Skeletal muscle satellite cell (primary cell): ENCODE measurements around the gene OR5H2. TPM values are rescaled to one million over a fixed set of nuclear protein-coding genes. Genes with fewer than 3 reads are reported as not detected.
"Not testable (repeated sequence)": the region's sequence is repeated elsewhere in the genome, so short reads cannot be mapped to it uniquely, and the experiment has no call there.

Experiments used
- H3K27me3 ChIP-seq: 2 replicates; pipeline ENCODE4 v1.7.0; 2013; ENCODE audit warnings: low read length; ENCODE audit not compliant: control insufficient read depth, insufficient read depth
- H3K36me3 ChIP-seq: 2 replicates; pipeline ENCODE4 v1.7.0; 2013; ENCODE audit warnings: mild to moderate bottlenecking, control low read depth, low read length; ENCODE audit not compliant: insufficient read depth
- H3K4me1 ChIP-seq: 2 replicates; pipeline ENCODE4 v1.7.0; 2013; ENCODE audit warnings: low read length; ENCODE audit not compliant: control insufficient read depth, insufficient read depth
- H3K4me2 ChIP-seq: 2 replicates; pipeline ENCODE4 v1.7.0; 2013; ENCODE audit warnings: mild to moderate bottlenecking, low read length
- H3K4me3 ChIP-seq: 2 replicates; pipeline ENCODE4 v1.7.0; 2013; ENCODE audit warnings: low read length
- H3K9ac ChIP-seq: 2 replicates; pipeline ENCODE4 v1.7.0; 2013; ENCODE audit warnings: mild to moderate bottlenecking, low read depth, low read length, moderate library complexity
- H3K9me3 ChIP-seq: replicated peaks from 2 replicates; pipeline ENCODE4 v1.7.0; 2013; ENCODE audit warnings: mild to moderate bottlenecking, control low read depth, low read length
- total RNA-seq: library from RNA; depleted of rRNA; stranded (reverse); fragments of >200 nt; gene quantifications from 2 replicates; pipeline ENCODE4 v1.2.3, GENCODE V29; 2012; rRNA removed

Gene OR5H2
- not detected in 2 replicates for total RNA-seq

DNA sequence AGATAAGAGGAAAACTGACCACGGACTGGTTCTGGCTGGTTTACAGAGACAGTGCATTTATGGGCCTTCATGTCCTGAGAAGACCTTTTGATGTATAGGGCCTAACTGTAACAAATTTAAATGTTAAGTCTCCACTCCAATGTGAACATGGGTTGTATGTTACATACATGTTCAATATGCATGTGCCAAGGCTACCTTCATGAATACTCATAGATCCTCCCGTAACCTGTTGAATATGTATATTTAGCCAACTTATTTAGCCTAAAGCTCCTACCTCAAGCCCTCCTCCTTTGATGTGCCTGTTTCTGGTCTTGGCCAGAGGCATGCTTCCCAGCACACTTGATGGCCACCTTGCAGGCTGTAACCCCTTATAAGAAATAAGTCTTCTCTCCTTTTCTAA lies at the start of gene OR5H2:
Gene OR5H2 (plus strand): TSS at position 301 of the 400 bp plus-strand sequence. CDS start 398 bp downstream, outside the sequence.
- H3K4me3 ChIP-seq: no peak within 1 kb of the TSS
- H3K36me3 ChIP-seq: no peaks in the 10 kb centered on the region
- H3K4me2 ChIP-seq: no peak within 1 kb of the TSS
- no peak within 1 kb of the TSS for H3K9ac ChIP-seq
- no peaks in the 10 kb centered on the region for H3K27me3 ChIP-seq
- H3K9me3 ChIP-seq: no peaks in the 10 kb centered on the region
- no peaks in the 10 kb centered on the region for H3K4me1 ChIP-seq

GRCh38 chr3:98233468-98233867 lies 48.8 kb upstream of the OR5H2 start:
- no peaks in the 10 kb centered on the region for H3K4me1 ChIP-seq
- no peak overlapping the region for H3K4me2 ChIP-seq
- no peak overlapping the region for H3K9ac ChIP-seq
- no peak overlapping the region for H3K4me3 ChIP-seq
- H3K36me3 ChIP-seq: no peaks in the 10 kb centered on the region
- no peaks in the 10 kb centered on the region for H3K9me3 ChIP-seq
- no peaks in the 10 kb centered on the region for H3K27me3 ChIP-seq

DNA sequence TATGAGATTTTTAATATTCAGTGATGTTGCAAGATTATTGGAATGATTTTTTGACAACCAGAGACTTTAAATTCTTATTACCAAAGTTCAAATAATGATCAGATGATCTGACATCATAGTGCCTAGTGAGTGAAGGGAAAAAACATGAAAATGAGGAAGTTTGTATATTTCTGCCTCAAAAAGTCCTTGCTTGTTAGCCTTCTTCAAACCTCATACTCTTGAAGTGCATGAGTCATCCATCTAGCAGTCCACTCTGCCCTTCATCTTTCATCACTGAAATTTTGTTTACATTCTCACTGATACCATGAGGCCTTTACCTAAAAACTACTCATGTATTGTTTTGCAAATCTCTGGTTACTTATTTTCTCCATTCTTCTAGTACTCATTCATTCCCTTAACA lies 42.2 kb upstream of the OR5H2 start:
- no peaks in the 10 kb centered on the region for H3K27me3 ChIP-seq

DNA sequence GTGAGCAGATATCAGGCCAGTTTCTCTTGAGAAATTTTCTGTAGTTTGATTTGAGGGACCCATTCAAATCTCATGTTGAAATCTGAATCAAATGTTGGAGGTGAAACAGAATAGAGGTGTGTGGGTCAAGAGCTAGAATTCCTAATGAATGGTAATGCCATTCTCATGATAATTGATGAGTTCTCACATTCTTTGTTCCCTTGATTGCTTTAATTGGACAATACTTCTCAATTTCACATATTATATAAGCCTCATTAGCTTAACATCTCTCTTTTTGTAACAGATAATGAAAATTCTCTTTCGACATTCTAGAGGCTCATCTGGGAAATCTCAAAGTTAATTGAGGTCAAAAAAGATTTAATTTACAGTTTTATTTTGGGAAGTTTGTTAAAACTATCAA lies 40.1 kb upstream of the OR5H2 start:
- H3K9me3 ChIP-seq: no peaks in the 10 kb centered on the region
- H3K36me3 ChIP-seq: no peaks in the 10 kb centered on the region
- H3K4me1 ChIP-seq: no peaks in the 10 kb centered on the region
- no peaks in the 10 kb centered on the region for H3K27me3 ChIP-seq
- no peak overlapping the region for H3K9ac ChIP-seq
- H3K4me3 ChIP-seq: no peak overlapping the region
- no peak overlapping the region for H3K4me2 ChIP-seq

More for the DNA sequence above, 42.2 kb upstream of the OR5H2 start:
- Histone ChIP-seq H3K4me1 (no peaks in the 10 kb centered on the region), H3K9me3 (no peaks in the 10 kb centered on the region), H3K36me3 (no peaks in the 10 kb centered on the region), H3K4me2 (no peak overlapping the region), H3K4me3 (no peak overlapping the region), H3K9ac (no peak overlapping the region)

GRCh38 chr3:98243843-98244242 lies 38.5 kb upstream of the OR5H2 start:
- Histone ChIP-seq H3K36me3 (no peaks in the 10 kb centered on the region), H3K4me1 (no peaks in the 10 kb centered on the region), H3K9ac (no peak overlapping the region), H3K4me2 (no peak overlapping the region), H3K9me3 (no peaks in the 10 kb centered on the region), H3K4me3 (no peak overlapping the region), H3K27me3 (no peaks in the 10 kb centered on the region)

GRCh38 chr3:98246142-98246541 lies 36.2 kb upstream of the OR5H2 start:
- no peak overlapping the region for H3K4me2 ChIP-seq
- no peaks in the 10 kb centered on the region for H3K4me1 ChIP-seq
- H3K4me3 ChIP-seq: no peak overlapping the region
- no peak overlapping the region for H3K9ac ChIP-seq
- H3K36me3 ChIP-seq: no peaks in the 10 kb centered on the region
- no peaks in the 10 kb centered on the region for H3K9me3 ChIP-seq
- H3K27me3 ChIP-seq: no peaks in the 10 kb centered on the region

- H3K4me1 ChIP-seq, H3K27me3 ChIP-seq, H3K9me3 ChIP-seq, H3K36me3 ChIP-seq, H3K4me2 ChIP-seq, H3K4me3 ChIP-seq, H3K9ac ChIP-seq: not testable (repeated sequence)
These were observed 26.3 kb upstream of the OR5H2 start for GRCh38 chr3:98256026-98256425.

DNA sequence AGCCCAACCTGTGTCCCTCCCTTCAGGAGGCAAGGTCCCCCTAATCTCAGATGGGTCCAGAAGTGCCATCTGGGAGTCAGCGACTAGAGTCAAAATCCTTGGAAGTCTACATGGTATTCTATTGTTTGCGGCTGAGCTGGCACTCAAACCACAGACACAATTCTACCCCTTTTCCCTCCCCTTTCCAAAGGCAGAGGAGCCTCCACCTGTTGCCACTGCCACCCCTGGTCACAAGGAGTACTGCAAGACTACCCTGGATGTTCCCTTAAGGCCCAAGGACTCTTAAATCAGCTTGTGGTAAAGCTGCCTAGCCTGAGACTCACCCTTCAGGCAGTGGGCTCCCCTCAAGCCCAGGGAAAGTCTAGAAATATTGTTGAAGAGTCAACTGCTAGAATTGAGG lies 22.6 kb upstream of the OR5H2 start:
- Histone ChIP-seq H3K4me2 (no peak overlapping the region), H3K4me1 (no peaks in the 10 kb centered on the region), H3K9ac (no peak overlapping the region), H3K36me3 (no peaks in the 10 kb centered on the region), H3K27me3 (no peaks in the 10 kb centered on the region), H3K4me3 (no peak overlapping the region), H3K9me3 (no peaks in the 10 kb centered on the region)

- H3K9me3 ChIP-seq: no peaks in the 10 kb centered on the region
- H3K9ac ChIP-seq: no peak overlapping the region
- H3K4me2 ChIP-seq: no peak overlapping the region
- no peaks in the 10 kb centered on the region for H3K27me3 ChIP-seq
- H3K4me3 ChIP-seq: no peak overlapping the region
- no peaks in the 10 kb centered on the region for H3K36me3 ChIP-seq
- H3K4me1 ChIP-seq: no peaks in the 10 kb centered on the region
These were observed 20.3 kb upstream of the OR5H2 start for GRCh38 chr3:98262046-98262445.

DNA sequence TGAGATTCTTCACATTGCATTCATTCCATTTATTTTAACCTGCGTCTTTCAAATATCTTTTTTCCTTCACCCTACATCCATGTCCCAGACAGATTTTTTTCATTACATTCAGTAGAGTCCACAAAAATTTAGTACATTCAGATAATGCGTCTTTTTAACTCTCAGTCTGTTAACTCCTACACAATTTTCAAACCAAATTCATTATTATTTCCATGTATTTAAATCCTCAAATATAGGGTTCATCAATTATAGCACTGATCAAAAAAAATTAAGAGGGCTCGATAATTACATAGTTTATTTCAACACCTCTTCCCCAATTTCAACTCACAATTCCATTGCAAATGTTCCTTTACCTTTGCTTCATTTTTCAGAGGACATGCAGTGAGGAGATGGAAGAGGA lies 18.4 kb upstream of the OR5H2 start, which contains the start of gene OR5H6:
Gene OR5H6 (plus strand): TSS at position 301 of the 400 bp plus-strand sequence. CDS start 89 bp downstream, at position 390.
- Histone ChIP-seq H3K9me3 (no peaks in the 10 kb centered on the region), H3K4me3 (no peak within 1 kb of the TSS), H3K4me2 (no peak within 1 kb of the TSS), H3K4me1 (no peaks in the 10 kb centered on the region), H3K9ac (no peak within 1 kb of the TSS), H3K27me3 (no peaks in the 10 kb centered on the region), H3K36me3 (no peaks in the 10 kb centered on the region)

DNA sequence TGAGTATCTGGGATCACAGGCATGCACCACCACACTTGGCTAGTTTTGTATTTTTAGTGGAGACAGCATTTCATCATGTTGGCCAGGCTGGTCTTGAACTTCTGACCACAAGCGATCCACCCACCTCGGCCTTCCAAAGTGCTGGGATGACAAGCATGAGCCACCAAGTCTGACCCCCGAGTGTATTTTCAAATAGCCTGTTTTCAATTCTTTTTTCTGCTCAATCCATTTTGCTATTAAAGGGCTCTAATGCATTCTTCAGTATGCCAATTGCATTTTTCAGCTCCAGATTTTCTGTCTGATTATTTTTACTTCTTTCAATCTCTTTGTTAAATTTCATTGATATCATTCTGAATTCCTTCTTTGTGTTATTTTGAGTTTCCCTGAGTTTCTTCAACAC lies 12.5 kb upstream of the OR5H2 start:
- Histone ChIP-seq H3K4me3 (no peak overlapping the region), H3K27me3 (no peaks in the 10 kb centered on the region), H3K36me3 (no peaks in the 10 kb centered on the region), H3K4me1 (no peaks in the 10 kb centered on the region), H3K4me2 (no peak overlapping the region), H3K9ac (no peak overlapping the region), H3K9me3 (no peaks in the 10 kb centered on the region)

- no peak overlapping the region for H3K4me3 ChIP-seq
- H3K4me1 ChIP-seq: no peaks in the 10 kb centered on the region
- no peak overlapping the region for H3K4me2 ChIP-seq
- H3K9me3 ChIP-seq: no peaks in the 10 kb centered on the region
- H3K27me3 ChIP-seq: no peaks in the 10 kb centered on the region
- H3K36me3 ChIP-seq: no peaks in the 10 kb centered on the region
- H3K9ac ChIP-seq: no peak overlapping the region
These were observed 10.2 kb upstream of the OR5H2 start for GRCh38 chr3:98272126-98272525.
